Chondrocyte (in vitro differentiated cells): ENCODE measurements around the gene FOSL1. TPM values are rescaled to one million over a fixed set of nuclear protein-coding genes. Genes with fewer than 3 reads are reported as not detected.

Experiments
- DNase-seq: peaks from one replicate; pipeline ENCODE4 v3.0.0; 2021; ENCODE audit warnings: mixed read lengths, low spot score
- H3K27ac Mint-ChIP-seq: one replicate; pipeline ENCODE4 v1.8.0; 2021; ENCODE audit warnings: mild to moderate bottlenecking, moderate library complexity, mixed read lengths; ENCODE audit not compliant: unreplicated experiment
- H3K27me3 Mint-ChIP-seq: 2 replicates; pipeline ENCODE4 v1.8.0; 2021; ENCODE audit warnings: low read depth, mixed read lengths
- H3K36me3 Mint-ChIP-seq: 2 replicates; pipeline ENCODE4 v1.8.0; 2021; ENCODE audit warnings: low read depth, mixed read lengths
- H3K4me1 Mint-ChIP-seq: 2 replicates; pipeline ENCODE4 v1.8.0; 2021; ENCODE audit warnings: low read depth, mild to moderate bottlenecking, mixed read lengths
- H3K4me3 Mint-ChIP-seq: one replicate; pipeline ENCODE4 v1.8.0; 2021; ENCODE audit warnings: mild to moderate bottlenecking, moderate library complexity, mixed read lengths; ENCODE audit not compliant: unreplicated experiment
- H3K9me3 Mint-ChIP-seq: 2 replicates; pipeline ENCODE4 v1.8.0; 2021; ENCODE audit warnings: low read depth, mixed read lengths
- CTCF ChIP-seq: fragments of 200-600 bp; sonication (generic); IDR thresholded peaks from 2 replicates; pipeline ENCODE4 v1.5.0; 2021; ENCODE audit warnings: antibody characterized with exemption, mild to moderate bottlenecking, moderate library complexity
- total RNA-seq: library from RNA; stranded (reverse); gene quantifications from 3 replicates; pipeline ENCODE4 v1.2.1, GENCODE V29; 2021

FOSL1 gene
- total RNA-seq, 1 donor from 2014 or later, result 7.5 TPM

GRCh38 chr11:65880027-65880426 lies 20.2 kb downstream of the FOSL1 start:
- no peak overlapping the region for H3K4me3 Mint-ChIP-seq
- H3K27ac Mint-ChIP-seq, result no peak overlapping the region
- H3K4me1 Mint-ChIP-seq, result peaks cover 8% of the 10 kb centered on the region
- no peak for TF ChIP-seq CTCF
- no peaks in the 10 kb centered on the region for H3K9me3 Mint-ChIP-seq
- no peaks in the 10 kb centered on the region for H3K27me3 Mint-ChIP-seq
- no peak for DNase-seq
- H3K36me3 Mint-ChIP-seq, result peaks cover 11% of the 10 kb centered on the region

- no peak within 1 kb of the TSS for H3K27ac Mint-ChIP-seq
- no peak for TF ChIP-seq CTCF
- no peak for DNase-seq
- peaks cover 11% of the 10 kb centered on the region for H3K36me3 Mint-ChIP-seq
- H3K27me3 Mint-ChIP-seq, result no peaks in the 10 kb centered on the region
- peaks cover 4% of the 10 kb centered on the region for H3K4me1 Mint-ChIP-seq
- H3K9me3 Mint-ChIP-seq, result no peaks in the 10 kb centered on the region
- H3K4me3 Mint-ChIP-seq, result no peak within 1 kb of the TSS
Measured at GRCh38 chr11:65879617-65880016, 20.6 kb downstream of the FOSL1 start, which contains the start of gene CTSW. CTSW (plus strand) TSS chr11:65879837; CDS start chr11:65879855, 18 bp downstream.

GRCh38 chr11:65873318-65874156 lies 26.7 kb downstream of the FOSL1 start:
- H3K27ac Mint-ChIP-seq, result peak overlapping the region; percentile 92
- peak overlapping the region; percentile 85 for H3K4me3 Mint-ChIP-seq
- H3K9me3 Mint-ChIP-seq, result no peaks in the 10 kb centered on the region
- H3K36me3 Mint-ChIP-seq, result peaks cover 7% of the 10 kb centered on the region
- no peak for TF ChIP-seq CTCF
- peaks cover 30% of the 10 kb centered on the region for H3K4me1 Mint-ChIP-seq
- no peaks in the 10 kb centered on the region for H3K27me3 Mint-ChIP-seq
- peak; percentile 97 for DNase-seq

GRCh38 chr11:65872586-65873317 lies 27.4 kb downstream of the FOSL1 start, which contains the start of gene EFEMP2:
EFEMP2 (minus strand) TSS chr11:65872800; CDS start chr11:65872354, 446 bp downstream.
- peak within 1 kb of the TSS; percentile 92 for H3K27ac Mint-ChIP-seq
- H3K4me3 Mint-ChIP-seq, result peak within 1 kb of the TSS; percentile 86
- peaks cover 34% of the 10 kb centered on the region for H3K4me1 Mint-ChIP-seq
- no peaks in the 10 kb centered on the region for H3K27me3 Mint-ChIP-seq
- H3K36me3 Mint-ChIP-seq, result peaks cover 9% of the 10 kb centered on the region
- no peaks in the 10 kb centered on the region for H3K9me3 Mint-ChIP-seq
- DNase-seq, result peak; percentile 89
- TF ChIP-seq CTCF, result no peak
